Effector memory CD4-positive, alpha-beta T cell (primary cell): ENCODE results near the gene REC8.
A peak's percentile ranks its signal among the peaks of the same experiment; 100 is the strongest.

Experiments used
- DNase-seq, 3 donors: peaks; one replicate each; pipeline ENCODE4 v3.0.0-alpha.2; 2020
- H3K27ac ChIP-seq: 2 replicates; pipeline ENCODE4 v1.7.0; 2013; ENCODE audit warnings: mild to moderate bottlenecking, low read length, moderate library complexity; ENCODE audit not compliant: insufficient read depth, poor library complexity, severe bottlenecking
- H3K27me3 ChIP-seq: replicated peaks from 2 replicates; pipeline ENCODE4 v1.7.0; 2013; ENCODE audit warnings: mild to moderate bottlenecking, low read length; ENCODE audit not compliant: insufficient read depth, control insufficient read depth, poor library complexity, severe bottlenecking
- H3K36me3 ChIP-seq: 2 replicates; pipeline ENCODE4 v1.7.0; 2013; ENCODE audit warnings: mild to moderate bottlenecking, low read length, moderate library complexity; ENCODE audit not compliant: control insufficient read depth, insufficient read depth
- H3K4me1 ChIP-seq: 2 replicates; pipeline ENCODE4 v1.7.0; 2013; ENCODE audit warnings: low read length, mild to moderate bottlenecking; ENCODE audit not compliant: control insufficient read depth, insufficient read depth, poor library complexity, severe bottlenecking
- H3K4me3 ChIP-seq: 2 replicates; pipeline ENCODE4 v1.7.0; 2013; ENCODE audit warnings: low read length, low read depth, mild to moderate bottlenecking; ENCODE audit not compliant: insufficient read depth, poor library complexity, severe bottlenecking
- H3K9me3 ChIP-seq: 2 replicates; pipeline ENCODE4 v1.7.0; 2013; ENCODE audit warnings: mild to moderate bottlenecking, low read length, moderate library complexity; ENCODE audit not compliant: control insufficient read depth

Gene REC8

DNA sequence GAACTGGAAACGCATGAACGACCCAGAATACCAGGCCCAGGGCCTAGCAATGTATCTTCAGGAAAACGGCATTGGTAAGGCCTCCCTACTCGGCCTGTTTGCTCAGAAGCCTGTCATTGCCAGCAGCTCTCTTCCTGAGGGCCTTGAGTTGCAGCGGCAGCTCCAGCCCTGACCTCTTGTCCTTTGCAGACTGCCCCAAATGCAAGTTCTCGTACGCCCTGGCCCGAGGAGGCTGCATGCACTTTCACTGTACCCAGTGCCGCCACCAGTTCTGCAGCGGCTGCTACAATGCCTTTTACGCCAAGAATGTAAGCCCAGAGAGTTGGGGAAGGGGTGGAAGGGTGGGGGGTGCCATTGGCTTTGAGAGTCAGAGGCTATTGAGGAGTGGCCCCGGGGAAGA, 14.5 kb upstream of the REC8 start:
- H3K4me1 ChIP-seq, result peaks cover 8% of the 10 kb centered on the region
- no peak for DNase-seq
- no peaks in the 10 kb centered on the region for H3K9me3 ChIP-seq
- H3K27ac ChIP-seq, result no peak overlapping the region
- peaks cover 62% of the 10 kb centered on the region for H3K36me3 ChIP-seq
- no peaks in the 10 kb centered on the region for H3K27me3 ChIP-seq
- H3K4me3 ChIP-seq, result no peak overlapping the region

DNA sequence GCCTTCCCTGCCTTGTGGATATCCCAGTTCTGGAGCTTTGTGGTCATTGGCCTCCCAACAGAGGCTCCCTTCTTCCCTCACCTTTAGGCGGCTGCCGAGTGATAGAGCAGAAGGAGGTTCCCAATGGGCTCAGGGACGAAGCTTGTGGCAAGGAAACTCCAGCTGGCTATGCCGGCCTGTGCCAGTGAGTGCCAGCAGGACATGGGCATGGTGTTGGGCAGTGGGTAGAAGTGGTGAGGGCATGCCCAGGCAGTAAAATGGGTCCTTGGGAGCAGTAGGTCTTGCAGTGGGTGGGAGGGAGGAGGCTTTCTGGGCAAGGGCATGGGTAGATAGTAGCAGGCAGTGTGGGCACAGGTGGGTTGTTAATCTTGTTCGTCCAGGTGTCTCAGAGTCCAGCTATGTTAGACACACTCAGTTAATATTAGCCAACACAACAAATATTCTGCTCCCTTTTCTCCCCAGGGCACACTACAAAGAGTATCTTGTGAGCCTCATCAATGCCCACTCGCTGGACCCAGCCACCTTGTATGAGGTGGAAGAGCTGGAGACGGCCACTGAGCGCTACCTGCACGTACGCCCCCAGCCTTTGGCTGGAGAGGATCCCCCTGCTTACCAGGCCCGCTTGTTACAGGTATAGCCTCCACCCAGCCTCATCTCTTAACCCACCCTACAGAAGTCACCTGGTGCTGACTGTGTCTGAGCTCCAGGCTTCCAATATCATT, 11.9 kb upstream of the REC8 start:
- Histone ChIP-seq H3K27ac (peak overlapping the region; percentile 97), H3K4me1 (peaks cover 22% of the 10 kb centered on the region), H3K27me3 (no peaks in the 10 kb centered on the region), H3K9me3 (no peaks in the 10 kb centered on the region), H3K4me3 (no peak overlapping the region), H3K36me3 (peaks cover 67% of the 10 kb centered on the region)
- no peak for DNase-seq

DNA sequence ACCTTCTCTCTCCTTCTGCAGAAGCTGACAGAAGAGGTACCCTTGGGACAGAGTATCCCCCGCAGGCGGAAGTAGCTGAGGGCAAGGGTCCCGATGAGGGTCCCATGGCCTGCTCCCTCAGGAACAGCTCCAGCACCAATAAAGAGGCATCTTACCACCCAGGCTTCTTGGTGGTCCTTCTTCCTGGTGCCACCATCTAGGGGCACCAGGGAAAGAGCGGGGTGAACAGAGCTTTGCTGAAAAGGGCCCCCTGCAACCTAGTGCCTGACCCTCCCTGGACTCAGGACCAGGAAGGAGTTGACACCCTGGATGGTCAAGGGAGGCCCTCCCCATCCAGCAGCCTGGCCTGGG, 11.4 kb upstream of the REC8 start:
- Histone ChIP-seq H3K36me3 (peaks cover 67% of the 10 kb centered on the region), H3K4me3 (no peak overlapping the region)

DNA sequence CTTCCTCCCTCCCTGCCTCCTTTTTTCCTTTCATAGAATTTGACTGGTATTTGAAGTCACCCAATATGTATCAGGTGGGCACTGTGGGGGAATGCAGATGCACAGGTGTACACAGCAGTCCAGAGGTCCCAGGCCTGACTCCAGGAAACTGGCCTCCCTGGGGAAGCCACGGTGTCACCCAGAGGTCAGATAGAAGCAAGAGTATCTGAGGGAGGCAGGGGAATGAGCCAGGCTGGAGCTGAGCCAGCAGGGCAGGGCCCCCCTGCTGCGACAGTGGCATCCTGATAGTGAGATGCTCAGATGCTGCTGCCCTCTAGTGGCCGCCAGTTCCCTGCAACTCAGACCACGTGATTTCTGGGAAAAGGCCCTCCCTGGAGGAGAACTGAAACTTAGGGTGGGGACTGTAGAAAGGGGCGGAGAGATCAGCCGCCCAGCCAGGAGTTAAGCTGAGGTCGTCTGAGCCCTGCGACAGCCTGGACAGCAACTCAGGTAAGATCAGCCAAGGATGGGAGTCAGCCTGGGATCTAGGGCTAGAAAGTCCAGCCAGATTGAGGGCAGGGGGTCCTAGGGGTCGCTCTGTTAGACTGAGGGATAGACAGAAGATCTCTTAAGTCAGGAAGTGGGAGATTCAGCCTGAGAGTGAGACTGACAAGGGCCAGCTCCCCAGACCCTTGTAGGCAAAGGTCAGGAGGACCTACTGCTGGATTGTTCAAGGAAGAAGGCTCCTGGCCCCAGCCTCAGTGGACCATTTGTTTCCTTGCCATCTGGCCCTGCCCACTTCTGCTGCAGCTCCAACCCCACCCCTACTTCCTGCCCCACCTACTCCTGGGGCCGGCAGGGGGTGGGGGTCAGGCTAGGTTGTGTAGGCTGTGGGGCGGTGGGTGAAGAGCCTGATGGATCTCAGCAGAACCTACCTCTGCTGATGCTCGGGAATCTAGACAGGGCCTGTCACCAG, 10.8 kb upstream of the REC8 start, which contains the start of gene IRF9:
Gene IRF9, plus strand, starts transcription at position 416 of the 955 bp plus-strand sequence. CDS start 880 bp downstream, outside the sequence.
- peaks cover 67% of the 10 kb centered on the region for H3K36me3 ChIP-seq
- no peaks in the 10 kb centered on the region for H3K27me3 ChIP-seq
- peak within 1 kb of the TSS; percentile 97 for H3K27ac ChIP-seq
- H3K4me3 ChIP-seq, result peak within 1 kb of the TSS; percentile 88
- peak; percentile 94 to 95 (median 95) for DNase-seq
- no peaks in the 10 kb centered on the region for H3K9me3 ChIP-seq
- H3K4me1 ChIP-seq, result peaks cover 24% of the 10 kb centered on the region

More for the DNA sequence above, 11.4 kb upstream of the REC8 start:
- Histone ChIP-seq H3K27ac (peak overlapping the region; percentile 97), H3K27me3 (no peaks in the 10 kb centered on the region), H3K4me1 (peaks cover 24% of the 10 kb centered on the region), H3K9me3 (no peaks in the 10 kb centered on the region)
- DNase-seq, result no peak

DNA sequence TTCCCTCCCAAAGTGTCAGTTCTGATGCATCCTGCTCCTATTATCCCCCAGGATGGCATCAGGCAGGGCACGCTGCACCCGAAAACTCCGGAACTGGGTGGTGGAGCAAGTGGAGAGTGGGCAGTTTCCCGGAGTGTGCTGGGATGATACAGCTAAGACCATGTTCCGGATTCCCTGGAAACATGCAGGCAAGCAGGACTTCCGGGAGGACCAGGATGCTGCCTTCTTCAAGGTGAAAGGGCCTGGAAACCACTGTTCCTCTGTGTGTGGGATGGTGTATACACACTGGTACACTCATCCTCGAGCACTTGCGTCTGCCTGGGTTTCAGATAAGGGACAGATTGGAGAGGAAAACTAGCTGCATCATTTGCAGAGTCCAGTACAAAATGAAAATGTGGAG, 9.8 kb upstream of the REC8 start:
- Histone ChIP-seq H3K4me1 (peaks cover 24% of the 10 kb centered on the region), H3K27me3 (no peaks in the 10 kb centered on the region), H3K4me3 (peak overlapping the region; percentile 88), H3K27ac (peak overlapping the region; percentile 97), H3K36me3 (peaks cover 69% of the 10 kb centered on the region), H3K9me3 (no peaks in the 10 kb centered on the region)
- DNase-seq, result no peak

DNA sequence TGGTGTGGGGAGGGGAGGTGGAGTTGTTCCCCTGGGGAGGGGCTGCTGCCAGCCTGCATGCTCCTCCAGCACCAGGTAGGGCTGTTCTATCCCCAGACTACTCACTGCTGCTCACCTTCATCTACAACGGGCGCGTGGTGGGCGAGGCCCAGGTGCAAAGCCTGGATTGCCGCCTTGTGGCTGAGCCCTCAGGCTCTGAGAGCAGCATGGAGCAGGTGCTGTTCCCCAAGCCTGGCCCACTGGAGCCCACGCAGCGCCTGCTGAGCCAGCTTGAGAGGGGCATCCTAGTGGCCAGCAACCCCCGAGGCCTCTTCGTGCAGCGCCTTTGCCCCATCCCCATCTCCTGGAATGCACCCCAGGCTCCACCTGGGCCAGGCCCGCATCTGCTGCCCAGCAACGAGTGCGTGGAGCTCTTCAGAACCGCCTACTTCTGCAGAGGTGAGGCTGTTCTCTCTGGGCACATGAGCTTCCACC, 7.3 kb upstream of the REC8 start:
- H3K9me3 ChIP-seq, result no peaks in the 10 kb centered on the region
- no peak overlapping the region for H3K4me3 ChIP-seq
- H3K27me3 ChIP-seq, result no peaks in the 10 kb centered on the region
- H3K4me1 ChIP-seq, result peaks cover 24% of the 10 kb centered on the region
- H3K27ac ChIP-seq, result no peak overlapping the region
- H3K36me3 ChIP-seq, result peaks cover 54% of the 10 kb centered on the region
- no peak for DNase-seq

DNA sequence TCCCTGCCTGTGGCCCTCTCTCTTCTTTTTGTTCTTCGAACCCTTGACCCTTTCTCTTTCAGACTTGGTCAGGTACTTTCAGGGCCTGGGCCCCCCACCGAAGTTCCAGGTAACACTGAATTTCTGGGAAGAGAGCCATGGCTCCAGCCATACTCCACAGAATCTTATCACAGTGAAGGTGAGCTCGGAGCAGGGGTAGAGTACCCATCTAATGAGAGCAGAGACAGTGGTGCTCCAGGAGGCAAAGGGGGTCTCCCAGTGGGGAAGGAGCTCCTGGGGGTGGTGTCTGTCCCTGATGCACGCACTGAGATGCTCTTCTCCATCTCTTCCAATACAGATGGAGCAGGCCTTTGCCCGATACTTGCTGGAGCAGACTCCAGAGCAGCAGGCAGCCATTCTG, 6.1 kb upstream of the REC8 start:
- Histone ChIP-seq H3K27ac (no peak overlapping the region), H3K36me3 (peaks cover 43% of the 10 kb centered on the region), H3K27me3 (no peaks in the 10 kb centered on the region), H3K9me3 (no peaks in the 10 kb centered on the region), H3K4me3 (no peak overlapping the region), H3K4me1 (peaks cover 23% of the 10 kb centered on the region)
- no peak for DNase-seq

DNA sequence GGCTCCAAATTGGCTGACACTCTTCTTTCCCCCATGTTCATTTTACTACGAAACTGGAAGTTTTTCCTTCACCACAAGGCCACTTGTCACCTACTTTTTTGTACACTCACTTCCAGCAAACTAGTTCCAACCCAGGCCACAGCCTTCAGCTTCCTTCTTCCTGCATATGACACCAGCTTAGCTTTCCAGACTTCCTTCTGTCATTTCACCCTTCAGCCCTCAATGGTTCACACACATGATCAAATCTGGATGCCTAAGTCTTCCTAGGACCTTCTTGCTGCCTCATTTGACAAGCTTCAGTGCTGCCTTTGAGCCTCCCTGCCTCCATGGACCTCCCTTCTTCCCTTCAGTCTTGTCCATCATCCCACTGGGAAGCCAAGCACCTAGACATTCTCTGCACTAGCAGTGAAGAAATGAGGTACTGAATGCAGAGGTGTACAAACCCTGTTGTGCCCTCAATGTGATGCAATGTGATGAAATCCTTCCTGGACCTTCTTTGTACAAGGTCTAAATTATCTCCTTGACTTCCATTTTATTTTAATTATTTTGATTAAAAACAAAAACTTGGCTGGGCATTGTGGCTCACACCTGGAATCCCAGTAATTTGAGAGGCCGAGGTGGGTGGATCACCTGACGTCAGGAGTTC, 4.3 kb upstream of the REC8 start:
- peaks cover 43% of the 10 kb centered on the region for H3K36me3 ChIP-seq
- peaks cover 22% of the 10 kb centered on the region for H3K4me1 ChIP-seq
- no peak for DNase-seq
- no peaks in the 10 kb centered on the region for H3K9me3 ChIP-seq
- no peak overlapping the region for H3K4me3 ChIP-seq
- no peaks in the 10 kb centered on the region for H3K27me3 ChIP-seq
- no peak overlapping the region for H3K27ac ChIP-seq

DNA sequence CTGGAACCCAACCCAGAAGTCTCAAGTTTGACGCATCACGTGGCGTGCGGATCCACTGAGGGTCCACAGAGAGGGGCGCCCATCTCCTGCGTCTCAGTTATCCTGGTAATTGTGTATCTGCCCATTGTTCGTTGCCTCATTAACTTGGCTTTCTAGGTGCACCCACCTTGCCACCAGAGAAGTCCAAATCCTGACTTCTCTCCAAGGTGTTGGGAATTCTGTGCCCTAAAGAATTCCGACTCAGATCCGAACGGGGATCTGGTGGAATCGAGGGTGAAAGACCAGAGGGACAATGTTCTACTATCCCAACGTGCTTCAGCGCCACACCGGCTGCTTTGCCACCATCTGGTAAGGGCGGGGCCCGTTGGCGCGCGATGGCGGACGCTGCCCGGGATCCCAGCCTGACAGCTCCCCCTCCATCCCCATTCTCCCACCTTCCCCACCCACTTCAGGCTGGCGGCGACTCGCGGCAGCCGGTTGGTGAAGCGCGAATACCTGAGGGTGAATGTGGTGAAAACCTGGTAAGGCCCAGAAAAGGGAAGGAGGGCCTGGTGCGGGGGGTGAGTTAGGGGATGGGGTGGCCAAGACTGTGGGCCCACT, 481 bp downstream of the REC8 start:
- Histone ChIP-seq H3K27ac (peak overlapping the region; percentile 49), H3K27me3 (no peaks in the 10 kb centered on the region), H3K36me3 (peaks cover 14% of the 10 kb centered on the region), H3K4me3 (no peak overlapping the region), H3K4me1 (peaks cover 8% of the 10 kb centered on the region), H3K9me3 (no peaks in the 10 kb centered on the region)
- no peak for DNase-seq
